WTC11 (cell line): ENCODE measurements around the gene RASGRF2. TPM values are rescaled to one million over a fixed set of nuclear protein-coding genes. Genes with fewer than 3 reads are reported as not detected.

Source experiments
- ATAC-seq: fragments of 200-7000 bp; cut with Tn5 transposase; 2 replicates; pipeline ENCODE4 v1.10.0; 2021; ENCODE audit warnings: mild to moderate bottlenecking, moderate library complexity
- CTCF ChIA-PET: fragments of 300-600 bp; sonication (Branson Sonifier 250); formaldehyde crosslinking; loops from one replicate; lab custom pipeline; 2021; ENCODE audit warnings: antibody characterized with exemption; lab: Charles Lee
- POLR2A ChIA-PET: fragments of 350-600 bp; sonication (Branson Sonifier 250); formaldehyde crosslinking; loops from one replicate; lab custom pipeline; 2021; ENCODE audit warnings: antibody characterized with exemption; lab: Charles Lee
- DNase-seq: peaks from one replicate; pipeline ENCODE4 v3.0.0; 2021; ENCODE audit warnings: low spot score
- H3K27ac Mint-ChIP-seq: 2 replicates; pipeline ENCODE4 v1.8.0; 2021; ENCODE audit warnings: mixed read lengths
- H3K27me3 Mint-ChIP-seq: 2 replicates; pipeline ENCODE4 v1.8.0; 2021; ENCODE audit warnings: low read depth, mild to moderate bottlenecking, moderate library complexity, mixed read lengths
- H3K36me3 Mint-ChIP-seq: 2 replicates; pipeline ENCODE4 v1.8.0; 2021; ENCODE audit warnings: mixed read lengths
- H3K4me1 Mint-ChIP-seq: 2 replicates; pipeline ENCODE4 v1.8.0; 2022; ENCODE audit warnings: mixed read lengths
- H3K4me3 Mint-ChIP-seq: 2 replicates; pipeline ENCODE4 v1.8.0; 2021; ENCODE audit warnings: mild to moderate bottlenecking, moderate library complexity, mixed read lengths
- H3K9me3 Mint-ChIP-seq: 2 replicates; pipeline ENCODE4 v1.8.0; 2021; ENCODE audit warnings: mixed read lengths
- ATF1 ChIP-seq: sonication (generic); formaldehyde crosslinking; IDR thresholded peaks from 2 replicates; pipeline ENCODE4 v1.8.1; 2023; ENCODE audit warnings: mild to moderate bottlenecking, moderate library complexity, missing genetic modification reagents
- CBFB ChIP-seq: sonication (generic); formaldehyde crosslinking; IDR thresholded peaks from 2 replicates; pipeline ENCODE4 v1.8.1; 2022; ENCODE audit warnings: mild to moderate bottlenecking, low read depth, missing genetic modification reagents
- CREM ChIP-seq: sonication (generic); formaldehyde crosslinking; IDR thresholded peaks from 2 replicates; pipeline ENCODE4 v1.8.1; 2022; ENCODE audit warnings: mild to moderate bottlenecking, missing genetic modification reagents, moderate library complexity
- ETV6 ChIP-seq: sonication (generic); formaldehyde crosslinking; IDR thresholded peaks from 2 replicates; pipeline ENCODE4 v1.8.1; 2022; ENCODE audit warnings: mild to moderate bottlenecking, missing genetic modification reagents
- IRF2 ChIP-seq: sonication (generic); formaldehyde crosslinking; IDR thresholded peaks from 2 replicates; pipeline ENCODE4 v1.8.0; 2022; ENCODE audit warnings: low read depth, missing genetic modification reagents, borderline replicate concordance
- NFE2L1 ChIP-seq: sonication (generic); formaldehyde crosslinking; IDR thresholded peaks from 2 replicates; pipeline ENCODE4 v1.8.1; 2023; ENCODE audit warnings: missing genetic modification reagents
- NFYB ChIP-seq: sonication (generic); formaldehyde crosslinking; conservative IDR thresholded peaks from 2 replicates; pipeline ENCODE4 v1.8.0; 2022; ENCODE audit warnings: low read depth, missing genetic modification reagents
- OVOL2 ChIP-seq: fragments of 250-450 bp; sonication (Bioruptor Pico); IDR thresholded peaks from 2 replicates; pipeline ENCODE4 v1.9.0; 2021; ENCODE audit warnings: mild to moderate bottlenecking, borderline replicate concordance
- PRRX2 ChIP-seq: fragments of 250-450 bp; sonication (Bioruptor Pico); IDR thresholded peaks from 2 replicates; pipeline ENCODE4 v1.8.0; 2021; ENCODE audit warnings: mild to moderate bottlenecking
- SP1 ChIP-seq: sonication (generic); formaldehyde crosslinking; conservative IDR thresholded peaks from 2 replicates; pipeline ENCODE4 v1.8.1; 2022; ENCODE audit warnings: missing genetic modification reagents
- ZNF671 ChIP-seq: fragments of 250-450 bp; sonication (Bioruptor Pico); IDR thresholded peaks from 2 replicates; pipeline ENCODE4 v1.8.0; 2021; ENCODE audit warnings: mild to moderate bottlenecking
- total RNA-seq: library from RNA; stranded (reverse); gene quantifications from 3 replicates; pipeline ENCODE4 v1.2.3, GENCODE V29; 2021
- TF ChIP-seq, protein P1 (sequence below): sonication (generic); formaldehyde crosslinking; IDR thresholded peaks from 2 replicates; pipeline ENCODE4 v1.8.1; 2022; ENCODE audit warnings: low read depth, mild to moderate bottlenecking, moderate library complexity, missing genetic modification reagents, borderline replicate concordance
- TF ChIP-seq, protein P2 (sequence below): sonication (generic); formaldehyde crosslinking; IDR thresholded peaks from 2 replicates; pipeline ENCODE4 v1.8.1; 2023; ENCODE audit warnings: mild to moderate bottlenecking, missing genetic modification reagents, borderline replicate concordance
- TF ChIP-seq, protein P3 (sequence below): sonication (generic); formaldehyde crosslinking; IDR thresholded peaks from 2 replicates; pipeline ENCODE4 v1.8.1; 2022; ENCODE audit warnings: low read depth, missing genetic modification reagents, borderline replicate concordance
- TF ChIP-seq, protein P4 (sequence below): fragments of 250-450 bp; sonication (Bioruptor Pico); IDR thresholded peaks from 2 replicates; pipeline ENCODE4 v1.9.0; 2021; ENCODE audit warnings: mild to moderate bottlenecking, borderline replicate concordance
- TF ChIP-seq, protein P5 (sequence below): sonication (generic); formaldehyde crosslinking; IDR thresholded peaks from 2 replicates; pipeline ENCODE4 v1.8.1; 2023; ENCODE audit warnings: mild to moderate bottlenecking, missing genetic modification reagents
- TF ChIP-seq, protein P6 (sequence below): sonication (generic); formaldehyde crosslinking; IDR thresholded peaks from 2 replicates; pipeline ENCODE4 v1.8.0; 2022; ENCODE audit warnings: mild to moderate bottlenecking, missing genetic modification reagents

Gene RASGRF2
- total RNA-seq, 1 experiment from 2014 or later, result 17.6 TPM

DNA sequence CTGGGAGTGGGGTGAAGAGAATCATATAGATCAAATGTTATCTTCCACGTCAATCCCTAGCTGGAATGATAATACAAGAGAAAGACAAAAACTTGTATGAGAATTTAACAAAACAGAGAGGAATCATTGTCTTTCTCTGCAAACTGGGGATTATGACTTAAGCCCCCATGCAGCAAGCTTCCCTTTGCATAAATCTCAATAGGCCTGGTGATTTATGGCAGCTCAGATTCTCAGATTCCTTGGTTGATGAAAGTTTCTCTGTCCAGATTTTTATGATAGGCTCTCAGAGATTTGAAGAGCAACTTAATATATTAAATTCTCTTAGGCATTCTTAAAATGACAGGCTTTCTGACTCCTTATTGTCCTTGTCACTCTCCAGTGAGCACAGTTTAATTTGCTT lies 56.0 kb downstream of the RASGRF2 start:
- H3K36me3 Mint-ChIP-seq, result no peaks in the 10 kb centered on the region
- ATAC-seq, result no peak
- peak overlapping the region; percentile 66 for H3K27ac Mint-ChIP-seq
- ChIA-PET POLR2A (interaction anchor here (1.1 kb wide), 1 partner anchor 58 kb away, joined by 3 read pairs; no protein-coding TSS in a partner anchor), CTCF (no interaction called here)
- H3K27me3 Mint-ChIP-seq, result no peaks in the 10 kb centered on the region
- DNase-seq, result no peak
- H3K4me1 Mint-ChIP-seq, result peaks cover 13% of the 10 kb centered on the region
- H3K4me3 Mint-ChIP-seq, result no peak overlapping the region
- TF ChIP-seq, protein P1, sequence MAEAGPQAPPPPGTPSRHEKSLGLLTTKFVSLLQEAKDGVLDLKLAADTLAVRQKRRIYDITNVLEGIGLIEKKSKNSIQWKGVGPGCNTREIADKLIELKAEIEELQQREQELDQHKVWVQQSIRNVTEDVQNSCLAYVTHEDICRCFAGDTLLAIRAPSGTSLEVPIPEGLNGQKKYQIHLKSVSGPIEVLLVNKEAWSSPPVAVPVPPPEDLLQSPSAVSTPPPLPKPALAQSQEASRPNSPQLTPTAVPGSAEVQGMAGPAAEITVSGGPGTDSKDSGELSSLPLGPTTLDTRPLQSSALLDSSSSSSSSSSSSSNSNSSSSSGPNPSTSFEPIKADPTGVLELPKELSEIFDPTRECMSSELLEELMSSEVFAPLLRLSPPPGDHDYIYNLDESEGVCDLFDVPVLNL (CRISPR knock-in tag), result no peak
- TF ChIP-seq ETV6 (CRISPR knock-in tag), result no peak
- TF ChIP-seq, protein P2, sequence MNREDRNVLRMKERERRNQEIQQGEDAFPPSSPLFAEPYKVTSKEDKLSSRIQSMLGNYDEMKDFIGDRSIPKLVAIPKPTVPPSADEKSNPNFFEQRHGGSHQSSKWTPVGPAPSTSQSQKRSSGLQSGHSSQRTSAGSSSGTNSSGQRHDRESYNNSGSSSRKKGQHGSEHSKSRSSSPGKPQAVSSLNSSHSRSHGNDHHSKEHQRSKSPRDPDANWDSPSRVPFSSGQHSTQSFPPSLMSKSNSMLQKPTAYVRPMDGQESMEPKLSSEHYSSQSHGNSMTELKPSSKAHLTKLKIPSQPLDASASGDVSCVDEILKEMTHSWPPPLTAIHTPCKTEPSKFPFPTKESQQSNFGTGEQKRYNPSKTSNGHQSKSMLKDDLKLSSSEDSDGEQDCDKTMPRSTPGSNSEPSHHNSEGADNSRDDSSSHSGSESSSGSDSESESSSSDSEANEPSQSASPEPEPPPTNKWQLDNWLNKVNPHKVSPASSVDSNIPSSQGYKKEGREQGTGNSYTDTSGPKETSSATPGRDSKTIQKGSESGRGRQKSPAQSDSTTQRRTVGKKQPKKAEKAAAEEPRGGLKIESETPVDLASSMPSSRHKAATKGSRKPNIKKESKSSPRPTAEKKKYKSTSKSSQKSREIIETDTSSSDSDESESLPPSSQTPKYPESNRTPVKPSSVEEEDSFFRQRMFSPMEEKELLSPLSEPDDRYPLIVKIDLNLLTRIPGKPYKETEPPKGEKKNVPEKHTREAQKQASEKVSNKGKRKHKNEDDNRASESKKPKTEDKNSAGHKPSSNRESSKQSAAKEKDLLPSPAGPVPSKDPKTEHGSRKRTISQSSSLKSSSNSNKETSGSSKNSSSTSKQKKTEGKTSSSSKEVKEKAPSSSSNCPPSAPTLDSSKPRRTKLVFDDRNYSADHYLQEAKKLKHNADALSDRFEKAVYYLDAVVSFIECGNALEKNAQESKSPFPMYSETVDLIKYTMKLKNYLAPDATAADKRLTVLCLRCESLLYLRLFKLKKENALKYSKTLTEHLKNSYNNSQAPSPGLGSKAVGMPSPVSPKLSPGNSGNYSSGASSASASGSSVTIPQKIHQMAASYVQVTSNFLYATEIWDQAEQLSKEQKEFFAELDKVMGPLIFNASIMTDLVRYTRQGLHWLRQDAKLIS (CRISPR knock-in tag), result no peak
- TF ChIP-seq ATF1 (CRISPR knock-in tag), result no peak
- TF ChIP-seq ZNF671 (CRISPR knock-in tag), result no peak
- no peak for TF ChIP-seq IRF2 (CRISPR knock-in tag)
- no peak for TF ChIP-seq CREM (CRISPR knock-in tag)
- no peak for TF ChIP-seq NFYB (CRISPR knock-in tag)
- TF ChIP-seq, protein P3, sequence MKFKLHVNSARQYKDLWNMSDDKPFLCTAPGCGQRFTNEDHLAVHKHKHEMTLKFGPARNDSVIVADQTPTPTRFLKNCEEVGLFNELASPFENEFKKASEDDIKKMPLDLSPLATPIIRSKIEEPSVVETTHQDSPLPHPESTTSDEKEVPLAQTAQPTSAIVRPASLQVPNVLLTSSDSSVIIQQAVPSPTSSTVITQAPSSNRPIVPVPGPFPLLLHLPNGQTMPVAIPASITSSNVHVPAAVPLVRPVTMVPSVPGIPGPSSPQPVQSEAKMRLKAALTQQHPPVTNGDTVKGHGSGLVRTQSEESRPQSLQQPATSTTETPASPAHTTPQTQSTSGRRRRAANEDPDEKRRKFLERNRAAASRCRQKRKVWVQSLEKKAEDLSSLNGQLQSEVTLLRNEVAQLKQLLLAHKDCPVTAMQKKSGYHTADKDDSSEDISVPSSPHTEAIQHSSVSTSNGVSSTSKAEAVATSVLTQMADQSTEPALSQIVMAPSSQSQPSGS (CRISPR knock-in tag), result no peak
- no peak for TF ChIP-seq NFE2L1 (CRISPR knock-in tag)
- TF ChIP-seq, protein P4, sequence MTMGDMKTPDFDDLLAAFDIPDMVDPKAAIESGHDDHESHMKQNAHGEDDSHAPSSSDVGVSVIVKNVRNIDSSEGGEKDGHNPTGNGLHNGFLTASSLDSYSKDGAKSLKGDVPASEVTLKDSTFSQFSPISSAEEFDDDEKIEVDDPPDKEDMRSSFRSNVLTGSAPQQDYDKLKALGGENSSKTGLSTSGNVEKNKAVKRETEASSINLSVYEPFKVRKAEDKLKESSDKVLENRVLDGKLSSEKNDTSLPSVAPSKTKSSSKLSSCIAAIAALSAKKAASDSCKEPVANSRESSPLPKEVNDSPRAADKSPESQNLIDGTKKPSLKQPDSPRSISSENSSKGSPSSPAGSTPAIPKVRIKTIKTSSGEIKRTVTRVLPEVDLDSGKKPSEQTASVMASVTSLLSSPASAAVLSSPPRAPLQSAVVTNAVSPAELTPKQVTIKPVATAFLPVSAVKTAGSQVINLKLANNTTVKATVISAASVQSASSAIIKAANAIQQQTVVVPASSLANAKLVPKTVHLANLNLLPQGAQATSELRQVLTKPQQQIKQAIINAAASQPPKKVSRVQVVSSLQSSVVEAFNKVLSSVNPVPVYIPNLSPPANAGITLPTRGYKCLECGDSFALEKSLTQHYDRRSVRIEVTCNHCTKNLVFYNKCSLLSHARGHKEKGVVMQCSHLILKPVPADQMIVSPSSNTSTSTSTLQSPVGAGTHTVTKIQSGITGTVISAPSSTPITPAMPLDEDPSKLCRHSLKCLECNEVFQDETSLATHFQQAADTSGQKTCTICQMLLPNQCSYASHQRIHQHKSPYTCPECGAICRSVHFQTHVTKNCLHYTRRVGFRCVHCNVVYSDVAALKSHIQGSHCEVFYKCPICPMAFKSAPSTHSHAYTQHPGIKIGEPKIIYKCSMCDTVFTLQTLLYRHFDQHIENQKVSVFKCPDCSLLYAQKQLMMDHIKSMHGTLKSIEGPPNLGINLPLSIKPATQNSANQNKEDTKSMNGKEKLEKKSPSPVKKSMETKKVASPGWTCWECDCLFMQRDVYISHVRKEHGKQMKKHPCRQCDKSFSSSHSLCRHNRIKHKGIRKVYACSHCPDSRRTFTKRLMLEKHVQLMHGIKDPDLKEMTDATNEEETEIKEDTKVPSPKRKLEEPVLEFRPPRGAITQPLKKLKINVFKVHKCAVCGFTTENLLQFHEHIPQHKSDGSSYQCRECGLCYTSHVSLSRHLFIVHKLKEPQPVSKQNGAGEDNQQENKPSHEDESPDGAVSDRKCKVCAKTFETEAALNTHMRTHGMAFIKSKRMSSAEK (CRISPR knock-in tag), result no peak
- TF ChIP-seq, protein P5, sequence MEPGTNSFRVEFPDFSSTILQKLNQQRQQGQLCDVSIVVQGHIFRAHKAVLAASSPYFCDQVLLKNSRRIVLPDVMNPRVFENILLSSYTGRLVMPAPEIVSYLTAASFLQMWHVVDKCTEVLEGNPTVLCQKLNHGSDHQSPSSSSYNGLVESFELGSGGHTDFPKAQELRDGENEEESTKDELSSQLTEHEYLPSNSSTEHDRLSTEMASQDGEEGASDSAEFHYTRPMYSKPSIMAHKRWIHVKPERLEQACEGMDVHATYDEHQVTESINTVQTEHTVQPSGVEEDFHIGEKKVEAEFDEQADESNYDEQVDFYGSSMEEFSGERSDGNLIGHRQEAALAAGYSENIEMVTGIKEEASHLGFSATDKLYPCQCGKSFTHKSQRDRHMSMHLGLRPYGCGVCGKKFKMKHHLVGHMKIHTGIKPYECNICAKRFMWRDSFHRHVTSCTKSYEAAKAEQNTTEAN (CRISPR knock-in tag), result no peak
- TF ChIP-seq SP1 (CRISPR knock-in tag), result no peak
- TF ChIP-seq CBFB (CRISPR knock-in tag), result no peak
- TF ChIP-seq PRRX2, result no peak
- TF ChIP-seq OVOL2, result no peak
- TF ChIP-seq, protein P6, sequence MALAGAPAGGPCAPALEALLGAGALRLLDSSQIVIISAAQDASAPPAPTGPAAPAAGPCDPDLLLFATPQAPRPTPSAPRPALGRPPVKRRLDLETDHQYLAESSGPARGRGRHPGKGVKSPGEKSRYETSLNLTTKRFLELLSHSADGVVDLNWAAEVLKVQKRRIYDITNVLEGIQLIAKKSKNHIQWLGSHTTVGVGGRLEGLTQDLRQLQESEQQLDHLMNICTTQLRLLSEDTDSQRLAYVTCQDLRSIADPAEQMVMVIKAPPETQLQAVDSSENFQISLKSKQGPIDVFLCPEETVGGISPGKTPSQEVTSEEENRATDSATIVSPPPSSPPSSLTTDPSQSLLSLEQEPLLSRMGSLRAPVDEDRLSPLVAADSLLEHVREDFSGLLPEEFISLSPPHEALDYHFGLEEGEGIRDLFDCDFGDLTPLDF (CRISPR knock-in tag), result no peak
- no peaks in the 10 kb centered on the region for H3K9me3 Mint-ChIP-seq
